HT-29 (cell line): ENCODE measurements around the gene RASL10A. TPM values are rescaled to one million over a fixed set of nuclear protein-coding genes. Genes with fewer than 3 reads are reported as not detected.

Experiments used
- DNase-seq: peaks from one replicate; pipeline ENCODE4 v3.0.0-alpha.2; 2015; ENCODE audit warnings: low spot score
- total RNA-seq: library from RNA; depleted of rRNA; stranded (reverse); fragments of >200 nt; shearing (Covaris generic); gene quantifications from 2 replicates; pipeline ENCODE4 v1.2.3, GENCODE V29; 2014

Gene RASL10A
- total RNA-seq, 1 experiment from 2014 or later: 0.99 TPM

DNA sequence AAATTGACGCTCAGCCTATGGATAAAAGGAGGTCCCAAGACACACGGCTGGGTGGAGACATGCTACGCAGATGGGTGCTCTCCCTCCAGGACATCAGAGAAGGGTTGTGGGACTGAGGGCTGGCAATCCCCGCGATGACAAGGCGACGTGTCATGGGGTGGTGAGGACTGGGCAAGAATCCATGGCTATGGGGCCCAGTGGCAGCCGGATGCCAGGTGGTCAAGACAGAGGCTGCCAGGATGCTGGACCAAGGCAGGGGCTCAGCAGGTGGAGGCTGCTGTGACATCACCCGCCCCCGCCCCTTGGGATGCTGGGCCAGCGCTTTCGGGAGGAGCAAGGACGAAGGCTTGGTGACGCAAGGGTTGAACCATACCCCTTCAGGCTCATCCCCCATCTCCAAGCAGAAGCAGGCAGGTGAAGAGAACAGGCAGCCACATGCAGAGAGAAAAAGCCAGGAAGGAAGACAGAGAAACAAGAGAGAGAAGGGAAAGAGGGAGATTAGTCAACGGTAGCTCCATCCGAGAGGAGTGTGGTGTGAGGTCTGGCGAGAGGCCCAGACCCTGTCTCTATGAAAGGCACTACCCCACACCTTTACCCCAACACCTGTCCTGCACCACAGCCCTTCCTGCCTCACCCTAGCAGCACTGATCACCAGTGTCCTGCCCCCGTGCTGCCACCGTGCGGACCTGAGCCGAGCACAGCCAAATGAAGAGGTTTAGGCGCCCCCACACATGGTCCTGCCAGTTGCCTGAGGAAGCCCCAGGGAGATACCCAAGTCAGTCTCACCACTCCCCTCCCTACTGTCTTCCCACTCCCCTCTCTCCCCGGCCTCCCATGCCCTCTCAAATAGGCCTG is 24.1 kb upstream of the RASL10A start:
- DNase-seq: no peak

DNA sequence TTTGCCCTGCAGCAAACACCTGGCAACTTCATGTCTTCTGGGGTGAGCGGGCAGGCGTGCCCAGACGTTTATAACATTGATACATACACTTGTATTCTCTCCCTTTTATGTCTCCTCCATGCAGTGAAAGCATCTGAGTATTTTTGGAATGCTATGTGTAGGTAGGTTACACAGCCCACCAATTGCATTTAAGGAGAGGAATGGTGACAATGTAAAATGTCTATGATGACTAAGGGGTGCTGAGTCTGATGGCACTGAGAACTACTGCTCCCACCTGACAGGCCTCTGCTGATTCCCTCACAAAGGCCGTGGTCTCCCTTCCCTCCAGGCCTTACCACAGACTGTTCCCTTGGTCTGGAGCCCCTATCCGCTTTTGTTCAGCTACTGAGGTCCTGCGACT is 22.9 kb upstream of the RASL10A start:
- no peak for DNase-seq

DNA sequence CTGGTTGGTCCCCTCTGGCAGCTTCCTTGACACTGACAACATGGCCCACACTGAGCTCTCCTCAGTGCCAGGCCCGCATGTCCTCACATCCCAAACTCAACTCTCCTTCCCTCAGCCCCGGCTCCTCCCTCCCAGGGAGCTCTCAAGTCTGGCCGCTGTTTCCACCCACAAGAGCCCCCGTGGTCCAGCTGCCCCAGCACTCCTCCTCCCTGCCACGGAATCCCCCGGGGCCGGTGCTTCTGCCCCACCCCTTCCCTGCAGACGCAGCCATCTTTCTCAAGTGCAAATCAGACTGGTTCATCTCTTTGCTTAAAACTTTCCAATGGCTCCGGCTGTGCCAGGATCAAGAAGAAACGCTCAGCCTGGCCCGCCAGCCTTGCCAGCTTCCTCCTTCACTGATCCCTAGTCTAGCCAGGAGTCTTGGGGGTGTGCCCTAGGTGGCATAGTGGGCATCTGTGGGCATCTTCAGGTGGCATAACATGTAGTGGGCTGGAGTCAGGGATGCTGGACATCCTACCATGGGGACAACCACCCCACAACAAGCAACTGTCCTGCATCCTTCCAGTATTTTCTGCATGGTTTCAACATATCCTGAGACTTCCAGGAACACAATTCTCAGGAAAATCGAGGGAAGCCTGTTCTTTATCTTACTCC is 22.3 kb upstream of the RASL10A start:
- DNase-seq: no peak

DNA sequence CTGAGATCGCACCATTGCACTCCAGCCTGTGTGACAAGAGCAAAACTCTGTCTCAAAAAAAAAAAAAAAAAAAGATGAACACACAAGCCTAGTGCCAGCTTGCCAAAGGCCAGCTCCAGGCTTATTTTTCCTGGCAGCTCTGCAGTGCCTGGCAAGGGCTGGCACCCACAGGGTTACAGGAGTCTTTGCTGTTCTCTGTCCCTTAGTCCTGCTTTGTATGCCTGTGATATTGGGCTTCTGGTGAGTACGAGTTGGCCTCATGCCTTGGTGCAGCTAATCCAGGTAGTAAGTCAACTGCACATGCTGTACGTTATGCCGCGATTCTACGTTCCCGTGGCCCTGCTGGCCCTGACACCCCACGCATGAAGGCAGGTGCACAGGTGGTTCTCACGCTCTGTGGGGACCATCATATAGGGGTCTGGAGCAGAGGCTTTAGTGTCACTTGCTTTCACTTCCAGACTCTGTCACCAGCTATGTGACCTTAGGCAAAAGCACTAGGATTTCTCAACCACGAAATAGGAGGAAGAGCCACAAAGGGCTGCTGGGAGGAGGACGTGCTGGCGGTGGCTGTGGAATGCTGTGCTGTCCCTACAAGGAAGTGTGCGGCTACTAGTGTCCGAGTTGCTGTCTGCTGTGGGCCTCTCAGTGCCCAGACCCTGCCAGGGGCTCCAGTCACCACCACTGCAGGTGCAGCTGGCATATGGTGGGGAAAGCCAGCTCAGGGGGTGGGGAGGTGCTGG is 21.4 kb upstream of the RASL10A start:
- no peak for DNase-seq

DNA sequence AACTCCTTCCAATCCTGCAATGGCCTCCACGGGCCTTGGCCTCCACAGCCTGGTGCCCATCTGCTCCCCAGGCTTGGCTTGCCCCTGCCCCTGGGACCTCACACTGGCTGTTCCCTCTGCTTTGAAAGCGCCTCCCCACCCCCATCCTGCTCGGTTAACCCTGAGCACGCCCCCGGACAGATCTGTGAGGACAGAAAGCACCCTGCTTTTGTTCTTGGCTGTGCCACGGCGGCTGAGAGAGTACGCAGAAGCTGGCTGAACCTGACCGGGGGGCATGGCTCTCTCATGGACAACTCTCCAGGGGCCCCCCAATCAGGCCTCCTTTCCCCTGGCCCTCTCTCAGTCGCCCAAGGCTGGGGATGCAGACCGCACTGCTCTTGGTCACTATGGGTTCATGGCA is 20.2 kb upstream of the RASL10A start:
- DNase-seq: no peak

DNA sequence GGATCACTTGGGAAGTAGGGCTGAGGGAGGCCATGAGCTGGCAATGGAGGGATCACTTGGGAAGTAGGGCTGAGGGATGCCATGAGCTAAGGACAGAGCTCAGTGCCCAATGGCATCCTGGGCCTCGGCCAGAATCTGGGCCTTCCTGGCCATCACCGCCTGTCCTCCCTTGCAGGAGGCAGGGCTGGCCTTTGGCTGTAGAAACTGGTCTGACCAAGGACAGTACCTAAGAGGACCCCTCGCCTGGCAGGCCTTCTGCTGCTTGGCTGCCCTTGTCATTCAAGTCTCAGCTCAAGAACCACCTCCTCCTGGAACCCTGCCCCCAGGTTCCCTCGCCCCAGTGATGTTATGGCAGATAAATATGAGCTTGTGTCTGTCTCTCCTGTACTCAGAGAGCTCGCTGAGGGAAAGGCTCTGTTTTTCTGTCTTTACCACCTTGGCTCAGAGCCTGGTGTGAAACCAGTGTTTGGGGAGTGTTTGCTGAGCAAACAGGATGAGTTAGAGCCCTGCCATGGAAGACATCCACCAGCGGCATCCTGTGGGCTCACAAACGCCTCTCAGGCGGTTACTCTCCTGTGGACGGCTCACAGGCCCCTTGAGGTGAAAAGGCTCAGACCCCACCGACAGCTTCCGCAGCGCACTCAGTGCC is 19.3 kb upstream of the RASL10A start:
- no peak for DNase-seq

DNA sequence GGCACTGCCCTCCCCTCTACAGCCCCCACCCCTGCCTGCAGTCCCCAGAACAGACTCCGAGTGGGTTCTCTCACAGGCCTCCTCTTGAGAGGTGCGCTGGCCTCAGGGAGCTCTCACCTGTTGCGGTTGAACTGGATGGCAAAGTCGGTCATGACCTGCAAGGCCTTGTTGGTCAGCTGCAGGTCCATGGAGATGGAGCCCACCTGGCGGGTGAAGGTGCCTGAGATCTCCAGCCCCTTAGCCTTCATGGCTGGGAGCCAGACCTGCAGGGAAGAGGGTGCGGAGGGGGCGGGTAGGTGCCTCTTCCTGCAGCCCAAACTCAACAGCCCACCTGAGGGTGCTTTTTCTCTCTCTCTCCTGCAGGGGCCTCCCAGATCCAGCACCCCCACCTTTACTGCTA is 18.7 kb upstream of the RASL10A start:
- DNase-seq: no peak

DNA sequence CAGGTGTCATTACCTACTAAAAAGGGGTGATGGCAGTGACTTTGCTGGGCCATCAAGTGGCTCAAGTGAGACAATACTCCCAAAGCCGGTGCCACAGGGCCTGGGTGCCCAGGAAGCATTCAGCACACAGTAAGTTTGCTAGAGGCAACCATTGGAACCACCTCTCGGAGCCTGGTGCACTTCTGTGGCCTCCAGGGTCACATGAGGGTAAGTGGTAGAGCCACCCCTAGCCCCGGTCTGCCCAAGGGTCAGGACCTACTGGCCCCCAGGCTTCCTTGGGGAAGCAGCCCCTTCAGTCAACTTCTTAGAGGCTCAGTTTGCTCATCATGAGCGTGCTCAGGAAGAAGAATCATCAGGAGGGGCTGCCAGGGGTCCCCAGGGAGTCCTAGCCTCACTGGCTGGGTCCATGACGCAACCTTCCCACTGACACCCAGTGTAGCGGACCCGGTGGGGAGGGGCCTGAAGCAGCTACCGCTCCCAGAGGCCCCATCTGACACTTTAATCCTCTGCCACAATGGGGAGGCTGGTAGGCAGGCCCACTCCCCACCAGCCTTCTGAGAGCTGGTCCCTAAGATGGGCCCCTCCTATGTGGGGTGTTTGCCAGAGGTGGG is 17.5 kb upstream of the RASL10A start:
- DNase-seq: no peak

DNA sequence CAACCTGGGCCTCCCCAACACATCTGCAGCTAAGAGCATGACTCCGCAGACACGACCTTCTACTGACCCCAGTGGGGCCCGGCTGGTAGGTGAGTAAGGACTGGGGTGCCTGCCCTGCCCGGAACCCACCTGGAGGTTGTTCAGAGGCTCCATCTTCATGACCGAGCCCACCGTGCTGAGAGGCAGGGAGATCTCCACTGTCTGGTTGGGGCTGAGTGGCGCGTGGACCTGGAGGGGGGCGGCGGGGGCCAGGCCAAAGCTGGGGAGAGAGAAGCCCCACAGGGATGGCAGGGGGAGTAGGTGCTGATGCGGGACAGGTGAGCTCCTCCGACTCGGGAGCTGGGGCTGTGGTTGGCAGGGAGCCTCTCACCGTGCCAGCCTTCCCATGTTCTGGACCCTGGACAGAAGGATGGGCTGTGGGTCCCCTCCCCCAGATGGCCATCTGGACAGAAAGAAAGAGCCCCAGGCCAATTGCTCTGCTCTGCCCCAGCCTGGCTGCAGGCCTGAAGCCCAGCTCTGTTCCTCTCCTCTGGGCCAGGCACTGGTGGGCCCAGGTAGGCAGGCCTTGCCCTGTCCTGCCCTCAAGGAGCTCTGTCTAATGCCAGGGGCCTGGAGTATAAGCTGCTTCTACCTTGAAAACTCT is 16.3 kb upstream of the RASL10A start:
- DNase-seq: no peak

DNA sequence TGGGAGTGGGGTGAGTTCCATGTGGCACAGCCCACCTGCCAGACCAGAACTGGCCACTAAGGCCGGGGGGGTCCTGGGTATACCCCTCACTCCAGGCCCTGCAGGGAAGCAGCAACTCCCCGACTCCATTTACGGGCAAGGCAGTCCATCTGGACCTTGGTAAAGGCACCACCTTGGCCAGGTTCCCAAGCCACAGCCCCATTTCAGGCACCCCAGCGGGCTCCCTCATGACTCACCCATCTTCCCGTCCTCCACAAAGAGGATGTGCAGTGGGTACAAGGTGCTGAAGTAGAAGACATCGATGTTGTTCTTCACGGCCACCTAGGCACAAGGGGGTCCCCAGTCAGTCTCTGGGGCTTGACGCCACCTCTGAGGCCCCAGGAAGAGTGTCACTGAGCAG is 15.7 kb upstream of the RASL10A start:
- no peak for DNase-seq

DNA sequence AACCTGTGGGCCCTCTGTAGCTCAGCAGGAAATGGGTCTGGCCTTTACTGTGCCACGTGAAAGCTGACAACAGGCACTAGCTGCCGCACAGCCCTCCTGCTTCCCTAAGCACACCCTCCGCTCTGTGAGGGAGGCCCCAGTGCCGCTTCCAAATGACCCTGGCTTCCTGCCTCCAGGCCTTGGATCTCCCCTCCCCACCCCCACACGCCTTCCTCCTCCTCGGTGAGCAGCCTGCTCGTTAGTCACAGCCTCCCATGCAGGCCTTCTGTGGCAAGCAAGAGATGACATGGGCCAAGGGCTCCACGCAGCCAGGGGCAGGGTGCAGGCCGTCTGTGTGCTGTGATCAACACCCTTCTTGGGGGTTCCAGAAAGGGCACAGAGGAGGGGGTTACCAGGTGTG is 15.3 kb upstream of the RASL10A start:
- no peak for DNase-seq

DNA sequence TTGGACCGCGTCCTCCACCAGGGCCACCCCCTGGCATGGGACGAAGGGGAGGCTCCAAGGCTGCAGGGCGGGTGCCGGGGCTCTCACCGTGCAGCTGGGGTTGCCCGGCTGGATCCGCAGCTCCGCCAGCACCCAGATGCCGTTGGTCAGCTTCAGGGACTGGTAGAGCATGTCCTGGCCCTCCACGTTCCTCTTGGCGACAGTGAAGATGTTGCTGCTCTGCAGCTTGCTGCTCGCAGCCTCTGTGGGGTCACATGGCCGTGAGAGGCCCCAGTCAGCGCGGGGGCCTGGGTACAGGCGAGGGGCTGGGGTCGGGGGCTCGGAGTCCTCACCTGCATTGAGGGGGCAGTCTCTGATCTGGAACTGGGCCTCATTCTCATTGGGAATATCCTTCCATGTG is 14.8 kb upstream of the RASL10A start:
- DNase-seq: no peak

DNA sequence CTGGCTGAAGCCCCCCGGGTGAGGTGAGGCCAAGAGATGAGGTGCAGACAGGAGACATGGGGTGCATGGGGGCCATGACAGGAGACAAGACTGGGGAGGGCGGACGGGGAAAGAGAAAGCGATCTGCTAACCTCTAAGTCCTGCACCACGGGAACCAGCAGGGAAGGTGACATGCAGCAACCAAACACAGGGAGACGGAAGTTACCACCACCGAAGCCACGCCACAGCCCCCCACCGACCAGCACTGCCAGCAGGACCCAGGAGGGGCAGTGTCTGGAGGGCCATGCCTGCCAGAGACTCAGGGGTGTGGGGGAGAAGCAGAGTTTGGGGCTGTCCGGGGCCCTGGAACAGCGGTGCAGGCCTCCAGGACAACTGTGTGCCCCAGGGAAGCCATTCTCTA is 14.1 kb upstream of the RASL10A start:
- DNase-seq: no peak

DNA sequence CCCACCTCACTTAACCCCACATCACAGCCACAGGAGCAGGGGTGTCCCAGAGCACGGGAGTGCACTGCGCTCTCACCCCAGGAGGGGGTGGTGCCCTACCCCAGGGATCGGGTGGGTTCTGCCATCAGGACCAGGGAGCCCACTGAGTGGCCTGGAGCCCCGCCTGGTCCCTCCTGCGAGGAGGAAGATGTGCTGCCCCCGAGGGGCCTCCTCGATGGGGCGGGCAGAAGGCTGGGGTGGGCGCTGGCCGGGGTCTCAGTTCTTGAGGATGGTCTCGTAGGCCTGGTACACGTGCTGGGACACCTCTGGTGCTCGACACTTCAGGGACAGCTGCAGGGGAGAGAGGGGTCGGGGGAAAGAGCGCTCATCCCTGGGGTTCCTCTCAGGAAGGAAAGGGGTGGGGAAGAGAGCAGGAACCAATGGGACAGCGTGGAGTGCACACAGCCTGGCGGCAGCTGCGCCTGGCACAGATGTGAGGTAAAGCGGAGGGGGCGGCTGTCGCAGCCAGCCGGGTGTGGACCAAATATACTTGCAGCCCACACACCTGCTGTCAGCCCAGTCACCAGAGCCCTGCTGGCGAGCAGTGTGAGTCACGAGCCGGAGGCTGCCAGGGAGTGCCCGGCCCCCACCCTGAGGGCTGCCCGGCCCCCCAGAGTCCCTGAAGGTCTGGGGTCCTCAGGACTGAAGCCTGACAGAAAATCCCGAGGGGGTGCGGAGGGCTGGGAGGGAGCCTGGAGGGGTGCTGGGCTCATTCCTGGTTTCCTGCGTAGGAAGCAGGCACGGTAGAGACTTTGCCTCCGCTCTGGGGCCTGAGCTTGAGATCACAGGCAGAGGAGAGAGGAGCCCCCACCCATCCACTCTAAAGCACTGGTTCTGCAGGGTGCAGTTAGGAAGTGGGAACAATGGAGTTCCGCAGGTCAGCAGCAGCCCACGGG is 13.3 kb upstream of the RASL10A start:
- DNase-seq: no peak

DNA sequence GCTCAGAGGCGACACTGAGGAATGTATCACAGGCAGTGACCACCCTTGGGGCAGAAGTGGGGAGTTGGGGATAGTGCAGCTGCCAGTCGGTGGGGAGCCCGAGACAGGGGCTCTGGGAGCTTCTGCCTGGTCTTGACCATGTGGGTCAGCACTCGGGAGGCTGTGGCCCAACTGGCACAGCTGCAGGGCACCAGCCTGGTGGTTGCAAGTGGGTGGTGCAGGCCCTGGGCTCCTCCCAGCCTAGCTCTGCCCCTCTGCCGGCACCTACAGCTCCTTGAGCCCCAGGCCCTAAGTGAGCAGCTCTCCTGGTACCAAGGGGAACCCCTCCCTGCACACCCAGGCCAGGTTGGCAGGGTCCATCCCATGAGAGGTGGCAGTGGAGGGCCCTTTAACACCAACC is 12.6 kb upstream of the RASL10A start:
- DNase-seq: no peak

DNA sequence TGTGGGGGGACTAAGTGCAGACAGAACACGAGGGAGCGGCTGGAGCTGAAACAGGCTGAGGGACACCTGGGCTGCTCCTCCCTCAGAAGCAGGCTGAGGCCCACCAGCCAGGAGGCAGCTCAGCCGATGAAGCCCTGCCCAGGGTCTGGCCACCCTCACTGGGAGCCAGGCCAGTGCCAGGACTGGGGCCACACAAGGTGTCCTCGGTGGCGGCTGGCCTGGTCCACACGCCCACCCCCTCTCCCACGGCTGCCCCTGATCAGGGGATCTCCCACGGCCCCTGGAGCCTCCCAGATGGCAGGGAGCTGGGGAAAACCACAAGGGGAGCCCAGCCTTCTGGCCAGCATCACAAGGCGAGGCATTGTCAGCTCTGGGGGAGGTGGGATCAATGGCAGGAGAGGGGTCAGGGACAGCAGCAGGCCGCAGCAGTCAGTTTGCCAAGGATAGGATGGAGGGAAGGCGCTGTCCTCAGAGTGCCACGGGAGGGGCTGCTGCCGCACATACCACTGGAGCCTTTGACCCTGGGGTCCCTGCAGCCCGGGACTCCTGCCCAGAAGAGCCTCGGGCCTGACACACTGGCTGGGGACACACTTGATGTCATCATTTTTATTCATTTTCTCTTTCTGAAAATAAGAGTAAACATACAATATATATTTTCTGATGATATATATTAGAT is 11.7 kb upstream of the RASL10A start:
- DNase-seq: no peak

DNA sequence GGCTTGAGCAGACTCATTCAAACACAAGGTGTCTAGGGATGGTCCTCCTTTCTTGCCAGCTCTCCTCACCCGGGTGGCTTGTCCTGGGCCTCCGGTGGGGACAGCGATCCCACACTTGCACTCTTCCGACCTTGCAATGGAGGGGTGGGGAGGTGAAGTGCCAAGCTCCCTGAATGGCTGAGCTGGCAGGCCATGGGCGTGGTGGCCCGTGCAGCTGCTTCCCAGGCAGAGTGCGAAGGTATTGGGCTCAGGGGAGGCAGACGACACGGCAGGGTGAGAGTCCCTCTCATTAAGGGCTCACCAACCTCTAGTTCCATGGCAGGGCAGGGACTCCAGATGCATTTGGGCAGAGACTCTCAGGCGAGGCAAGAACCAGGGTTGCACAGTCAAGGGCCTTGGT is 11.0 kb upstream of the RASL10A start:
- no peak for DNase-seq

DNA sequence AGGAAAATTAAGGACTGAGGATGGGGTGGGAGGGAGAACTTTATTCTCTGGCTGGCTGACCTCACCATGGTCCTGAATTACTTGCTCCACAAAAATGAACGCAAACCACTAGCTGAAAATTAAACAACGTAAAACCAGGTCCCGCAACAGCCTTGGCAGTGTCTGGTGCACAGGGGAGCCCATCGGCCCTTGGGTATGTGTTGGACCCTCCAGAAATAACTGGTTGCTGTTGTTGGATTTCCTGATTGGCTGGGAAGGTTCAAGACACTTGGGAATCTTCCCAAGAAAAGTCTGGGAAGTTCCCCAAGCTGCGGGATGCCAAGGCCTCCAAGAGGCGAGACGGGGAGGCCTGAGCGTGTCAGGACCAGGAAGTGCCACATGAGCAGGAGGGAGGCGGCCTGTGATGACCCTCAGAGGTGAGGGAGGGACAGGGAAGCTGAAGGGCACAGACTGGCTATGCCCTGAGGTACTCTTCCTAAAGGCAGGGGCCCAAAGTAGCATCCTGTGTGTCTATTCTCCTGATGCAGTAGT is 10.4 kb upstream of the RASL10A start:
- DNase-seq: no peak

DNA sequence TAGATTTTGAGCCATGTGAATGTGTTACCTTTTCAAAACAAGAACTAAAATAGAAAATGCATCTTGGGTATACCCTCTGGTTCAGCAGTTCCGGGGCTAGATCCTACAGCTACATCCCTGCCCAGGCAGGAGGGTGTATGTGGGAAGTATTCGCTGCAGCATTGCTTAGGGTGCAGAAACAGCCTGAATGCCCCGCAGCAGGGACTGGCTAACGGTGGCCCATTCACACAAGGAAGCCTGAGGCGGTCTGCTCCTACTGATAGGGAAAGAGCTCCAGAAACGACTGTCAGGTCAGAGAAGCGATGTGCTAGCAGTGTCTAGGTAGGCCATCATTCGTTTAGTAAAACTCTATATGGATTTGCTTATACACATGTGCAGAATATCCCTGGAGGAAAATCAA is 9.9 kb upstream of the RASL10A start:
- no peak for DNase-seq
